GM12878 (cell line): ENCODE measurements around the gene FSTL4. TPM values are rescaled to one million over a fixed set of nuclear protein-coding genes. Genes with fewer than 3 reads are reported as not detected.

Experiments used
- ATAC-seq: fragments of 200-7000 bp; cut with Tn5 transposase; 3 replicates; pipeline ENCODE4 v1.9.1; 2020; ENCODE audit warnings: mild to moderate bottlenecking, moderate library complexity
- BruUV-seq: library from RNA; stranded (reverse); fragments of 400-500 nt; replicated peaks from 2 replicates; lab custom pipeline; 2021; lab: Mats Ljungman, UMichigan
- CTCF ChIA-PET: fragments of 300-600 bp; sonication (Branson Sonifier 250); formaldehyde crosslinking; extraction: SDS; loops from one replicate; lab custom pipeline; 2021; ENCODE audit warnings: inconsistent platforms; lab: Yijun Ruan, JAX
- POLR2A ChIA-PET: fragments of 350-600 bp; formaldehyde crosslinking; extraction: SDS; loops from one replicate; lab custom pipeline; 2021; ENCODE audit warnings: inconsistent platforms; lab: Charles Lee
- RAD21 ChIA-PET: fragments of 300-600 bp; sonication (Branson Sonifier 250); formaldehyde crosslinking; loops from one replicate; lab custom pipeline; 2023; ENCODE audit warnings: antibody characterized with exemption; ENCODE audit not compliant: unreplicated experiment; lab: Charles Lee
- SMC1A ChIA-PET: fragments of 300-600 bp; sonication (Branson Sonifier 250); formaldehyde crosslinking; loops from one replicate; lab custom pipeline; 2023; ENCODE audit not compliant: unreplicated experiment, uncharacterized antibody; lab: Charles Lee
- DNase-seq: peaks from one replicate; pipeline ENCODE4 v3.0.0-alpha.2; 2011; ENCODE audit warnings: low read depth, low spot score
- FAIRE-seq: peaks from 3 replicates; lab custom pipeline; 2011; peaks lifted over from hg19 to GRCh38; lab: Jason Lieb, UNC
- H2AFZ ChIP-seq: 2 replicates; pipeline ENCODE4 v1.6.0; 2011; ENCODE audit warnings: low read depth, low read length, control low read depth; ENCODE audit not compliant: control insufficient read depth
- H3K27ac ChIP-seq: 2 replicates; pipeline ENCODE4 v1.5.1; 2011; ENCODE audit warnings: control low read depth; ENCODE audit not compliant: control insufficient read depth, insufficient read depth
- H3K27me3 ChIP-seq, 2 experiments: replicated peaks in 1 of 2; 2 replicates each; pipeline versions ENCODE4 v1.6.0 to v1.6.1; 2011; ENCODE audit warnings: low read length in 1 of 2; ENCODE audit not compliant: control insufficient read depth in 2 of 2, insufficient read depth in 2 of 2
- H3K36me3 ChIP-seq, 2 experiments: 2 replicates each; pipeline ENCODE4 v1.5.1; 2011; ENCODE audit warnings: low read length in 1 of 2; ENCODE audit not compliant: control insufficient read depth in 2 of 2, insufficient read depth in 2 of 2
- H3K4me1 ChIP-seq: 2 replicates; pipeline ENCODE4 v1.6.1; 2011; ENCODE audit warnings: mild to moderate bottlenecking, low read length, moderate library complexity, mixed read lengths; ENCODE audit not compliant: control insufficient read depth, insufficient read depth
- H3K4me2 ChIP-seq: 2 replicates; pipeline ENCODE4 v1.6.0; 2011; ENCODE audit warnings: control low read depth; ENCODE audit not compliant: control insufficient read depth, insufficient read depth
- H3K4me3 ChIP-seq: fragments of 200-600 bp; sonication (generic); 2 replicates; pipeline ENCODE4 v1.5.1; 2016
- H3K79me2 ChIP-seq: 2 replicates; pipeline ENCODE4 v1.6.0; 2011; ENCODE audit warnings: low read length; ENCODE audit not compliant: control insufficient read depth, insufficient read depth
- H3K9ac ChIP-seq: 2 replicates; pipeline ENCODE4 v1.8.0; 2011; ENCODE audit warnings: low read length, control low read depth, mixed read lengths; ENCODE audit not compliant: control insufficient read depth, insufficient read depth
- H3K9me3 ChIP-seq: replicated peaks from 3 replicates; pipeline ENCODE4 v1.5.1; 2011; ENCODE audit warnings: mild to moderate bottlenecking, low read length; ENCODE audit not compliant: control insufficient read depth, insufficient read depth
- H4K20me1 ChIP-seq: 2 replicates; pipeline ENCODE4 v1.6.0; 2011; ENCODE audit not compliant: control insufficient read depth, insufficient read depth
- BMI1 ChIP-seq: fragments of 450-650 bp; IDR thresholded peaks from 2 replicates; pipeline ENCODE4 v1.6.1; 2016; ENCODE audit warnings: mild to moderate bottlenecking, moderate library complexity, borderline replicate concordance
- CHD2 ChIP-seq: IDR thresholded peaks from 2 replicates; pipeline ENCODE4 v1.6.1; 2011; ENCODE audit warnings: low read depth, low read length, improper control_type of control experiment, borderline replicate concordance
- NFIC ChIP-seq: IDR thresholded peaks from 2 replicates; pipeline ENCODE4 v1.6.1; 2012; ENCODE audit warnings: low read depth, mild to moderate bottlenecking, inconsistent platforms, low read length, moderate library complexity
- RAD21 ChIP-seq: IDR thresholded peaks from 2 replicates; pipeline ENCODE4 v1.6.1; 2011; ENCODE audit warnings: mild to moderate bottlenecking, low read depth, low read length, moderate library complexity; ENCODE audit not compliant: insufficient read depth
- SP1 ChIP-seq: IDR thresholded peaks from one replicate; pipeline ENCODE4 v1.6.1; 2011; ENCODE audit warnings: low read depth, low read length
- ZNF217 ChIP-seq: fragments of 450-650 bp; IDR thresholded peaks from 2 replicates; pipeline ENCODE4 v1.6.1; 2017; ENCODE audit warnings: antibody characterized with exemption, mild to moderate bottlenecking
- ZNF622 ChIP-seq: fragments of 450-650 bp; IDR thresholded peaks from 2 replicates; pipeline ENCODE4 v1.6.1; 2017; ENCODE audit warnings: mild to moderate bottlenecking, inconsistent platforms
- WGBS: methylation state at CpG from one replicate; pipeline ENCODE4 v1.1.6; 2016; ENCODE audit warnings: low lambda C conversion rate; ENCODE audit not compliant: insufficient replicate concordance, insufficient coverage; ENCODE audit errors: missing lambda C conversion rate; 5-methylcytosine and 5-hydroxymethylcytosine counted together
- in situ Hi-C: fragments of 300-500 bp; cut with MboI; formaldehyde crosslinking; loops from 9 replicates; pipeline ENCODE4 v1.14.3; 2018; ENCODE audit warnings: mixed read lengths
- intact Hi-C: fragments of 100-400 bp; cut with micrococcal nuclease; formaldehyde crosslinking; loops from one replicate; pipeline ENCODE4 v1.14.2; 2022; ENCODE audit not compliant: unreplicated experiment
- polyA plus RNA-seq, 11 experiments: library from polyadenylated mRNA; depleted of rRNA in 4 of 11; unstranded in 6 of 11; stranded (reverse) in 5 of 11; fragments of >200 nt; fragmentation: Nextera tagmentation in 4 of 11; fragmentation: Illumina TruSeq in 1 of 11; extraction: Ambion mirVana in 4 of 11; extraction: Trizol in 1 of 11; gene quantifications; 1 replicate in 1 of 11; 2 replicates in 10 of 11; pipeline versions ENCODE4 v1.2.1 to v1.2.3, GENCODE V29; 2011 to 2016; ENCODE audit warnings: inconsistent platforms in 2 of 11, missing spikeins in 2 of 11, low read depth in 1 of 11
- total RNA-seq, 4 experiments: library from RNA; depleted of rRNA in 3 of 4; stranded (reverse); fragments of >200 nt in 3 of 4; fragmentation: Illumina TruSeq in 1 of 4; extraction: Trizol in 1 of 4; gene quantifications; 2 replicates each; pipeline versions ENCODE4 v1.2.1 to v1.2.3, GENCODE V29; 2013 to 2021
- TF ChIP-seq, protein P1 (sequence below), 3 experiments: IDR thresholded peaks in 2 of 3; conservative IDR thresholded peaks in 1 of 3; 2 replicates each; pipeline ENCODE4 v1.5.1; 2011; ENCODE audit warnings: low read depth in 3 of 3, low read length in 3 of 3, mild to moderate bottlenecking in 3 of 3, control low read depth in 2 of 3, moderate library complexity in 2 of 3, inconsistent platforms in 1 of 3, mixed read lengths in 1 of 3; ENCODE audit not compliant: control insufficient read depth in 2 of 3, insufficient read depth in 1 of 3; ENCODE audit errors: extremely low read depth in 1 of 3
- TF ChIP-seq, protein P2 (sequence below): fragments of 450-650 bp; IDR thresholded peaks from 2 replicates; pipeline ENCODE4 v1.6.1; 2017; ENCODE audit warnings: mild to moderate bottlenecking
- TF ChIP-seq, protein P3 (sequence below): fragments of 150-350 bp; IDR thresholded peaks from 2 replicates; pipeline ENCODE4 v1.6.1; 2014; ENCODE audit warnings: mild to moderate bottlenecking, low read depth, low read length

FSTL4 gene
- total and polyA plus RNA-seq, 10 of the 15 experiments (the other 5 are each of a cell fraction or from before 2014, with no cell fraction given), result 0.01 to 0.79 (median 0.21) TPM; not detected in 6

DNA sequence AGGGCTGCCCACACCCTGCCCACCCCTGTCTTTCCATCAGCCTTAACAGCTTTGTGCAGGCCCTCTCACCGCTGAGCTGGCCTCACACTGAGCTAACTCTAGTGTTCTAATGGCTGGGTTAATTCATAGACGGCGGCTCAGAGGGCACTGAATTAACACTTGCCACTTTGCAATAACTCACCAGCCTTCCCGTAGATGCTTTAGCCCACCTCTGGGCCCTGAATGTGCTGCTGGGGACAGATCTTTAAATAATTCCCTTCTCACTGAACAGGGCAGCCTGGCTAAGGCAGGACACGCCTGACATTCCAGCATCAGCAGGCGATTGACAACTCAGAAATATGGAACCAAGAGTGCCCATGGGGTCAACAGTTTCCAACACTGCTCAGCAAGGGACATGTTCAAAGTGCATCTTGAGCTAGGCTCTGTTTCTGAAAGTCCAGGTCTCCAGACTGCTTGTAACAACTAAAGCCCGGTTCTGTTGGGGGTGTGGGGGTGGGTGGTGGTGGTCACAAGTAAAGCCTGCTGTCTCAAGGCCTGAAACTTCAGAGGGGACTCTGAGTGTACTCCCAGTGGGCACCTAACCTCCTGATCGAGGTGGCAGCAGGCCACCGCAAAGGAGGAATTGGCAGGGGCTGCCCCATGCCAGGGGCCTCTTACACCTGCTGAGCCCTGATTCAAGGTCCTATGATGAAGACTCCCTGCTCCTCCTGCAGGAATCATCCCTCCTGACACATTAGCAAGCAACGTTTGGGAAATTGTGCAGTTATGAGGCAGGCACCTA is 248.3 kb downstream of the FSTL4 start:
- no peak overlapping the region for H3K9ac ChIP-seq
- H3K79me2 ChIP-seq, result no peaks in the 10 kb centered on the region
- ChIA-PET CTCF (interaction anchor here (1.1 to 1.2 kb wide), 2 partner anchors 32 to 505 kb away, joined by 3 read pairs; no protein-coding TSS in a partner anchor), RAD21 (interaction anchor here (0.7 to 1.0 kb wide), 2 partner anchors 49 to 248 kb away, joined by 3 to 4 read pairs; no protein-coding TSS in a partner anchor), SMC1A (interaction anchor here (1.6 kb wide), 1 partner anchor 14 kb away, joined by 4 read pairs; no protein-coding TSS in a partner anchor), POLR2A (no interaction called here)
- intact Hi-C loops, result no loop called here
- H3K4me3 ChIP-seq, result no peak overlapping the region
- no peak overlapping the region for H3K4me2 ChIP-seq
- H4K20me1 ChIP-seq, result no peaks in the 10 kb centered on the region
- peaks cover 0 to 2% of the 10 kb centered on the region in 2 experiments; a peak in 3 of 4 replicates for H3K27me3 ChIP-seq
- in situ Hi-C loops, result no loop called here
- H3K4me1 ChIP-seq, result no peaks in the 10 kb centered on the region
- BruUV-seq, result no TSS peak
- H3K36me3 ChIP-seq, result no peaks in the 10 kb centered on the region
- ATAC-seq (no peak), DNase-seq (no peak), FAIRE-seq (no peak)
- H3K9me3 ChIP-seq, result no peaks in the 10 kb centered on the region
- 28% methylated on average over 10 of the region's 10 CpGs for WGBS
- H2AFZ ChIP-seq, result no peak overlapping the region
- no peak overlapping the region for H3K27ac ChIP-seq
- TF ChIP-seq BMI1, result no peak
- TF ChIP-seq, protein P1, sequence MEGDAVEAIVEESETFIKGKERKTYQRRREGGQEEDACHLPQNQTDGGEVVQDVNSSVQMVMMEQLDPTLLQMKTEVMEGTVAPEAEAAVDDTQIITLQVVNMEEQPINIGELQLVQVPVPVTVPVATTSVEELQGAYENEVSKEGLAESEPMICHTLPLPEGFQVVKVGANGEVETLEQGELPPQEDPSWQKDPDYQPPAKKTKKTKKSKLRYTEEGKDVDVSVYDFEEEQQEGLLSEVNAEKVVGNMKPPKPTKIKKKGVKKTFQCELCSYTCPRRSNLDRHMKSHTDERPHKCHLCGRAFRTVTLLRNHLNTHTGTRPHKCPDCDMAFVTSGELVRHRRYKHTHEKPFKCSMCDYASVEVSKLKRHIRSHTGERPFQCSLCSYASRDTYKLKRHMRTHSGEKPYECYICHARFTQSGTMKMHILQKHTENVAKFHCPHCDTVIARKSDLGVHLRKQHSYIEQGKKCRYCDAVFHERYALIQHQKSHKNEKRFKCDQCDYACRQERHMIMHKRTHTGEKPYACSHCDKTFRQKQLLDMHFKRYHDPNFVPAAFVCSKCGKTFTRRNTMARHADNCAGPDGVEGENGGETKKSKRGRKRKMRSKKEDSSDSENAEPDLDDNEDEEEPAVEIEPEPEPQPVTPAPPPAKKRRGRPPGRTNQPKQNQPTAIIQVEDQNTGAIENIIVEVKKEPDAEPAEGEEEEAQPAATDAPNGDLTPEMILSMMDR (IDR thresholded peaks at IDR 0.05 in 2 of 3, conservative IDR thresholded peaks at IDR 0.05 in 1 of 3; ENCODE audit: control insufficient read depth in 2 of 3, extremely low read depth in 1 of 3, insufficient read depth in 1 of 3, low read depth in 3 of 3, low read length in 3 of 3), result 0 out of 6 replicates have a peak, but pooled peaks of 1 of the 3 experiments have one; percentile 3

DNA sequence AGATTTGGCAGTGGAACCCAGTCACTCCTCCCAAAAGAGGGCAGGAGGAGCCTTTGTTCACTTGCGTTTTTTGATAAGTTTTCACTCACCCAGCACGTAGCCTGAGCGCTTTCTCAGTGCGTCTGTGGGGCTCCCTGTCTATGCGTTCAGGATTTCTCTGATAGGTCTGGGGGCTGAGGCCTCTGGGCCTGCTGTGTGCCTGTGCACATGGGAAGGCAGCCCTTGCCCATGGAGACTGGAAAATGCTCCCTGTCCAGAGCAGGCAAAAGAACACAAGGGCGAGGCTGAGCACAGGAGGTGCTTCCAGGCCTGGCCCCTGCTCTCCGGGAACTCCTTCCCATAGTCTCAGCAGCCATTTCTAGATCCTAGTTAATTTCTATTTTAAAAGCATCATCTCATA is 249.9 kb downstream of the FSTL4 start:
- ChIA-PET RAD21 (no interaction called here), SMC1A (no interaction called here), POLR2A (no interaction called here), CTCF (no interaction called here)
- H3K36me3 ChIP-seq, result no peaks in the 10 kb centered on the region
- DNase-seq, result no peak
- no peak overlapping the region for H3K9ac ChIP-seq
- no peaks in the 10 kb centered on the region for H4K20me1 ChIP-seq
- no TSS peak for BruUV-seq
- no peak for ATAC-seq
- FAIRE-seq, result no peak
- WGBS, result 49% methylated on average over 7 of the region's 7 CpGs
- H3K4me3 ChIP-seq, result no peak overlapping the region
- peaks cover 0 to 2% of the 10 kb centered on the region in 2 experiments; a peak in 3 of 4 replicates for H3K27me3 ChIP-seq
- H2AFZ ChIP-seq, result no peak overlapping the region
- H3K9me3 ChIP-seq, result no peaks in the 10 kb centered on the region
- no peaks in the 10 kb centered on the region for H3K4me1 ChIP-seq
- no peaks in the 10 kb centered on the region for H3K79me2 ChIP-seq
- H3K27ac ChIP-seq, result no peak overlapping the region
- intact Hi-C loops (no loop called here), in situ Hi-C loops (no loop called here)
- H3K4me2 ChIP-seq, result no peak overlapping the region
- no peak for TF ChIP-seq ZNF217
- no peak for TF ChIP-seq NFIC
- TF ChIP-seq, protein P2, sequence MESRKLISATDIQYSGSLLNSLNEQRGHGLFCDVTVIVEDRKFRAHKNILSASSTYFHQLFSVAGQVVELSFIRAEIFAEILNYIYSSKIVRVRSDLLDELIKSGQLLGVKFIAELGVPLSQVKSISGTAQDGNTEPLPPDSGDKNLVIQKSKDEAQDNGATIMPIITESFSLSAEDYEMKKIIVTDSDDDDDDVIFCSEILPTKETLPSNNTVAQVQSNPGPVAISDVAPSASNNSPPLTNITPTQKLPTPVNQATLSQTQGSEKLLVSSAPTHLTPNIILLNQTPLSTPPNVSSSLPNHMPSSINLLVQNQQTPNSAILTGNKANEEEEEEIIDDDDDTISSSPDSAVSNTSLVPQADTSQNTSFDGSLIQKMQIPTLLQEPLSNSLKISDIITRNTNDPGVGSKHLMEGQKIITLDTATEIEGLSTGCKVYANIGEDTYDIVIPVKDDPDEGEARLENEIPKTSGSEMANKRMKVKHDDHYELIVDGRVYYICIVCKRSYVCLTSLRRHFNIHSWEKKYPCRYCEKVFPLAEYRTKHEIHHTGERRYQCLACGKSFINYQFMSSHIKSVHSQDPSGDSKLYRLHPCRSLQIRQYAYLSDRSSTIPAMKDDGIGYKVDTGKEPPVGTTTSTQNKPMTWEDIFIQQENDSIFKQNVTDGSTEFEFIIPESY, result no peak
- no peak for TF ChIP-seq CHD2
- no peak for TF ChIP-seq SP1
- TF ChIP-seq RAD21, result no peak
- TF ChIP-seq, protein P3, sequence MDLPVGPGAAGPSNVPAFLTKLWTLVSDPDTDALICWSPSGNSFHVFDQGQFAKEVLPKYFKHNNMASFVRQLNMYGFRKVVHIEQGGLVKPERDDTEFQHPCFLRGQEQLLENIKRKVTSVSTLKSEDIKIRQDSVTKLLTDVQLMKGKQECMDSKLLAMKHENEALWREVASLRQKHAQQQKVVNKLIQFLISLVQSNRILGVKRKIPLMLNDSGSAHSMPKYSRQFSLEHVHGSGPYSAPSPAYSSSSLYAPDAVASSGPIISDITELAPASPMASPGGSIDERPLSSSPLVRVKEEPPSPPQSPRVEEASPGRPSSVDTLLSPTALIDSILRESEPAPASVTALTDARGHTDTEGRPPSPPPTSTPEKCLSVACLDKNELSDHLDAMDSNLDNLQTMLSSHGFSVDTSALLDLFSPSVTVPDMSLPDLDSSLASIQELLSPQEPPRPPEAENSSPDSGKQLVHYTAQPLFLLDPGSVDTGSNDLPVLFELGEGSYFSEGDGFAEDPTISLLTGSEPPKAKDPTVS, result no peak
- TF ChIP-seq ZNF622, result no peak
